Stimulated activated CD8-positive, alpha-beta memory T cell treated with anti-CD3 and anti-CD28 coated beads, Interleukin-15, amount 100 ng/mL, for 1 hour (primary cell): ENCODE measurements around the gene EHD4.

Source experiments
- DNase-seq: peaks from one replicate; pipeline ENCODE4 v3.0.0-alpha.2; 2020; ENCODE audit warnings: low read depth

The EHD4 gene

DNA sequence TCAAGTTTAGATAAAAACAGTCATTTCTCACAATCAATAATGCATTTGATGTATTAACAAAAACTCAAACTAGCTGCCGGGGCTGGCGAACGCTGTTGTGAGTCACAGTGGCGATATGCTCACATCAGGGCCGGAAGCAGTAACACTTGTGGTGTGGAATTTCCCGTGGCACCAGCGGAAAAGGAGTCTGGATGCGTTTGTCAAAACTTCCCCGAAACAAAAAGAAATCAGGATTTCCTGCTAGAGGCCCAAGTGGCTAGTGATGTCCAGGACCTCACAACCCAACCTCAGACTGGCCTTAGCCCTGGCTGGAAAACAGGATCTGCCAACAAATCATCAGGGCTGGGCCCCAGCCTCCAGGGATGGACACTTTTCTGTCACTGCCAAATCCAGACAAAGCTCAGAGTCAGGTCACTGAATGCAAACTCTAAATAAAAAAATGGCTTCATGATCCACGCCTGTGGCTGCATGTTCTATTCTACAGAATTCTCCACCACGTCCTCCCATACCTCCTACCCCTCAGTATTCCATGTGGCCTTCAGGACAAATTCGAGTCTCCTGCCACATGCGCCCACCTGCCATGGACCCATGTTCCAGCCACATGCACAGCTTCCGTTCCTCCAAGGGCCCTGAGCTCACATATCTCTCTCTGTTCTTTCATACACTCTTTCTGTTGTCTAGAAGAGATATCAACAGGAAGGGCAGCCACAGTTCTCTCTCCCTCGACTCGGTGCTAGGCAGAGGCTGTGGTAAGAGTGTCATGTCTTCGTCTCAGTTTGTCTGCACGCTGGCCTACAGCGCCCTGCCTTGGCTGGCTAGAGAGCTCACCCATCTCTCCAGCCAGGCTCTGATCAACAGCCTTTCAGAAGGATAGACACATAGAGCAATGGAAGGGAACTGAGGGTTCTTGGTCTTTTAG is 35.4 kb downstream of the EHD4 start:
- peak; percentile 49 for DNase-seq

DNA sequence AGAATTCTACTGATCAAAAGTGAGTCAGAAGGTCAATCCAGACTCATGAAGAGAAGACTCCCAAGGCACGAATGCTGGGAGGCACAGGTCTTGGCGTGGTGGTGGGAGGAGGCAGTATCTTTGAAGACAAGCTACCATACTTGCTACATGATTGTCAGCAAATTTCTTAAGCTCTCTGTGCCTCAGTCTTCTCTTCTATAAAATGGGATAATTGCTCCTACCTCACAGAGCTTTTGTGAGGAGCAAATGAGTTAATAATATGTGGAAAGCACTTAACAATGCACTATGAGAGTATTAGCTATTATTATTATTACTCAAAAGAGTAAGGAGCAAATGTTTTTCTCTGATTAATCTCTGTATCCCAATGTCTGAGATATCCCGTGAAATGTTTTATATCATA is 36.2 kb downstream of the EHD4 start:
- DNase-seq, result no peak

DNA sequence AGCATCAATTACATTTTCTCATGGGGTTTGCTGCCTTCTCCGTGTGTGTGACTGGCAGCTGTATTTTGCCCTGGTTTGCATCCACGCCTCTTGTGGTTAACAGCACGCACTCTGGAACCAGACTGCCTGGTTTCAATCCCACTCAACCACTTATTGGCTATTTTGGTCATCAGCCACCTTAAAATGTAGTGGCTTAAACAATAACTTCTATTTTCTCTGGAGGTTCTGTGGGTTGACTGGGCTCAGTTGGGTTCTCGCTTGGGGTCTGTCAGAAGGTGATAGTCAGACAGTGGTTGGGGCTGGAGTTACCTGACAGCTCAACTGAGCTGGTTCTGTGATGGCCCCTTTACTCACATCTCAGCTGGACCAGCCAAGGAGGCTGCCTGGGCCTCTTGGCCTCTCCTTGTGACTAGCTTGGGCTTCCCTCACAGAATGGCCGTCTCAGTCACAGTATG is 36.8 kb downstream of the EHD4 start:
- no peak for DNase-seq

DNA sequence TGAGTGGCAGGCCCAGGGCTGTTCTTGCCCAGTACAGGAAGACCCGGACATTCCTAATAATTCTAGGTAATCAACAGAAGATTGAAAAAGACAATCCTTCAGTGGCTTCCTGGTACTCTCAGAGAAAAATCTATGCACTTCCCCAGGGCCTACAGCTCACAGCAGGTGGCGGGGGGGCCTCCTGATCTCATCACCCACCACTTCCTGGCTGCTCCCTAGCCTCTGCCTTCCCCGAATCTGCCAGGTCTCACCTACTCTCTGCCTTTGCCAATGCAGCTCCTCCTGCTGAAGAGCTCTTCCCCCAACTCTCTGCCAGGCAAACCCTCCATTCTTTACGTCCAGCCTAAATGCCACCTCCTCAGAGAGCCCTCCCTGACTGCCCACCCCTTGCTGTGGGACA is 37.5 kb downstream of the EHD4 start:
- peak; percentile 51 for DNase-seq

DNA sequence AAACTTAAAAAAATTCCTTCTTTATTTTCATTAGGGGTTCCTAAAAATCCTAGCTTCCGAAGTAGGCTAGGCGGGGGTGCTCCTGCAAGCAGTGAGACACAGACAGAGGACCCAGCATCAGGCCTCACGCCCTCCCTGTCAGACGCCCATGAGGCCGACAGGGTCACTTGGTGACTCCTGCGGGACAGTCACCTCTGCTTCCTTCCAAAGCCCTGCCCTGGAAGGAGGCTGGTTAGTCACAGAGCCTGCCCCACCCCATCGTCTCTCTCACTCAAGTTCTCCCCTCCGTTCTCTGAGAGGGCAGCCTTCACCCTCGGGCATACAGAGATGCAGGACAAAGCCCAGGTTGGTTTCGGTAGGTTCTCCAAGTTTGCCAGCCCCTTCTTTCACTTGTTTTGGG is 38.6 kb downstream of the EHD4 start:
- DNase-seq, result no peak

DNA sequence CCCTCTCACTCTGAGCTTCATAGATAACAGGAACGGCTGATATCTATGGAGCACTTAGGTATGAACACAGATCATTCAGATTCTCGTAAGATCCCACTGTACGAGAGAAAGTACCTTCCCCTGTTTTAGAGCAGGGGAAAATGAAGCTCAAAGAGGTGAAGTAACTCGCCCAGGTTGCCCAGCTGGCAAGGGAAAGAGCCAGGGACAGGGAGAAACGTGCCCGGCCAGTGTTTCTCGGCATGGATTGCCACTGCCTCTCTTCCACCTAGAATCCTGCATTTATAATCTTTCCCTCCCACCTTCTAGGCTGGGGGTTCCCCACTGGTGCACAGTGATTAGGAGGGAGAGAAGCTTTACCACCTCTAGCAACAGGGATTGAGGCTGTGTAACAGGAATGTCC is 39.0 kb downstream of the EHD4 start:
- DNase-seq, result no peak

DNA sequence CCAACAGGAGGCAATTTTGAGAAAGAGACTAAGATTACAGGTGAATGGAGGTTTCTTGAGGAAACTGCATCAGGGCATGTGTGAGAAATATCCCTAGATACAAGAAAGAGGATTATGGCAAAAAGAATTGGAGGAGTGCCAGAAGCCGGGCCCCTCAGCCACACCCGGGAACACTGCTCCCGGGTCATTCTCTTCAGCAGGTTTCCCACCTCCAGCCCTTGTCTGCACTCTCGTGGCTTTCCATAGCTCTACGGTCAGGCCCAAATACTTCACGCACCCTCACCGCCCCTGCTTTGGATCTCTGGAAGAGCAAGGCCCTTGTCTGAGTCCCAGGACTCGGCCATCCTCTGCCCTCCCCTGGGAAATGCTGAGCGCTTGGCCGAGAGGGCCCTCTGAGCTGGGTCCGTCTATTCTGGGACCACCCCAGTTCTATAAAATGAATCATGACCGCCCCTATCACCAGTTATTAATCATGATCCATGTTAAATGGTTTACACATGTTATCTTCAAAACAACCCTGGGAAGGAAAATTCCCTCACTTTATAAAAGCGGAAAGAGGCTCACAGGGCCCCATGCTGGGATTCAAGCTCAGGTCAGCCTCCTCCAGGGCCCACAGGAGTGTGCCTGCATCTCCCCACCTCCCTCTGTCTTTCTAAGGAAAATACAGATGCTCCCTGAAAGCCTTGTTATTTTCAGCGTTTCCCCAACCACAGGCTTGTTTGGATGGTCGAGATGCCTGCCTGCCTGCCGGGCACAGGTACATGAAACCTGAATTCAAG is 39.7 kb downstream of the EHD4 start:
- DNase-seq, result no peak

DNA sequence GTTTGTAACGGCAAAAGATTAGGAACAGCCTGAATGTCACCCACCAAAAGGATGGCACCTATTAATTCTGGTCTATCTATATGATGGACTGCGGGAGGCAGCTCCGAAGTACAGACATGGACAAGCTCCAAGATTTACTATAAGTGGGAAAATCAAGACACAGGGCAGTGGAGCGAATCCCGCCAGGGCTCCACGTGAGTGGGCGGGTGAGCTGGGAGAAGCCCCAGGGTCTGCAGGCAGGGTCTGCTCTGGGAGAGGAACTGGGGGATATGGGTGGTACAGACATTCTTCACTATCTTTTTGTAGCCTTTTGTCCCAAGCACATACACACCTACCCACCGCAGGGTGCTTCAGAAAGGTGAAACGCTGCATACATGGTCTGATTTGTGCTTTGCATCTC is 40.3 kb downstream of the EHD4 start:
- DNase-seq, result no peak

DNA sequence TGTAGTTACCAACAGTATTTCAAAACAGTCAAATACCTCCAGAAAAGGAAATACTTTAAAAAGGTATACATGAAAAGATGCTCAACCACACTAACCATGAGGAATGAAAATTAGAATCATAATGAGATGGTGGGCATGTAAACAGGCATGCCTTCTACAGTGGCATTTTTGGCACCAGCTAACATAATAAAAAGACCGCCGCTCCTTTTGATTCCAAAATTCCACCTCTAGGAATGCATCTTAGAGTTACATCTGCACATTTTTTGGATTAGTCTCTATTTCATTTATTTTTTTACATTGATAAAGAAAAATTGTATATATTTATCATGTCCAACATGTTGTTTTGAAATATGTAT is 41.5 kb downstream of the EHD4 start:
- DNase-seq, result no peak

DNA sequence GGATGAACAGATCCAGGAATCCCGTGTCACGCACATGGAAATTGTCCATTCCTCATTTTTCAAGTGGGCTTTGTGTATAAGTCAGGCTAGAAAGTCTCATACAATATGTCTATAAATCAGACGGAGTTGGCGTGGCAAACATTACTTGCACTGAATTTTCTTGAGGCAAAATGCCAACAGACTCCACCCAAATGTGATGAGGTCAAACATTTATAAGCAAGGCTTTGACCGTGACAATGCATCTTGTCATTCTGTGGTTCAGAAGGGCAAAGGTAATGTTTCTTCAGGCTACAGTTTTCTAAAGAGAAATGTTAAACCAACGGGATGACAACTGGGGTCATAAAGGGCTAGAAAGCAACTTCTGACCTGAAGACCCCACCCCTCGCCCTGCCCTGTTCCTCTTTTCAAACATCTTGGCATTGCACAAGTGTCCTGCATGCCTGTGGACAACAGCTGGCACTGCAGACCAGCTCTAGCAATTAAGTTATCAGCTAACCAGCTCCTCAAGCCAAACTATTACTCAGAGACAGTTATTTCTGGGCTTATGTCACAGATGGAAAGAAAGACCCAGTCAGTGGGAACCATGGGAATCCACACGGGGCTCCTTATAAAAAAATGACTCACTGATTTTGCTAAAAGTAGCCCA is 42.0 kb downstream of the EHD4 start:
- DNase-seq, result no peak

DNA sequence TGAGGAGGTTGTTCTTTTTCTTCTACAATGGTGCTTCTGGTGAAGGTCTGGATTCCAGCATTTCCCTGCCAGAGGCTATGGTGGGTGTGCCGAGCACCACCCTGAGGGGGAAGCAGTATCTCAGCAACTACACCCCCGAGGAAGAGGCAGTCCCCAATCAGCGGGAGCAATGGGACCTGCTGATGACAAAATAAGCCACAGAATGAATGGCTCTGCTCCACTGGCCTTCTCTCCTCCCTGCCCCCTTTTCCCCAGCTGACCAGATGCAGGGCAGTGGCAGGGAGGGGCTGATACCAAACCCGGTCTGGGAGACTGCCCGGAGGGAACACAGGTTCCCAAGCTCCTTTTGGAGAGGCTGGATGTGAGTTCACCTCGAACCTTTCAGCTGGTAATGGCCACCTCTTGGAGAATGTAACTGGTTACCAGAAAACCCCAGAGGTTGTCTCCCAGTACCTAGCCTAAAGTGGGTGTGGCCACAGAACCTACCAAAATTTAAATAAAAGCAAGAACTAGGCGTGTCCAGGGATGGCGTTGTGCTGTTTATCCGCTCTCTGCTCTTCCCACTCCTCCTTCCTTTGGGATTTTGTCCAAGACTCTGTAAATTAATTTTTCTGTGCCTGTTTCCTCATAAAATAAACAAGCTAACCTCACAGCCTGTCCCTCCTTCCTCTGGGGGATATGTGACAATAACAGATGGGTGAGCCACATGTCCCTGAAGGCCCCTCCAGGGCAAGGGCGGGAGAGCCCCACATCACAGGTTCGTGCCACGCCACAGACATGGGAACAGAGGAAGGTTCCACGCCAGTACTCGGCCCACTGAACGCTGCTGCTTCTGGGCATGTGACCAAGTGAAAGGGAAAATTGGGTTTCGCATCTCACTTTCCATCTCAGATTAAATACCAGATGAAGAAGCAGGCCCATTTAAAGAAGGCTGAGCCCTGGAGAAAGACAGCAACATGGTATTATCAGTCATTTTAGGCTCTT is 43.4 kb downstream of the EHD4 start:
- no peak for DNase-seq

DNA sequence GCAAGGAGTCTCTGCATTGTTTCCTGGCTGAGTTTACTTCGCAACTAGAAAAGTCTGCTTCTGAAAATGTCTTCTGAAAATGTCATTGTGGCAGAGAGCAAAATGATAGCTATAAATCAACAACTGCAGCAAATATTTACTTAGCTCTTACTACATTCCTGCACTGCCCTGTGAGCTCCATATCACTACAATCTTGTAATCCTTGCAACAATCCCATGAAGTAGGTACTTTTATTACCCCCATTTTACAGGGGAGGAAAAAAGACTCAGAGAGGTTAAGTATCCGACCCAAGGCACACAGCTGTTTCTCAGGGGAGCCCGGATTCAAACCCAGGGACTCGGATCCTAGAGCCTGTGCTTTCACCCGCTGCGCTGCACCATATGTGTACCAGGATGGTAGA is 44.3 kb downstream of the EHD4 start:
- no peak for DNase-seq

DNA sequence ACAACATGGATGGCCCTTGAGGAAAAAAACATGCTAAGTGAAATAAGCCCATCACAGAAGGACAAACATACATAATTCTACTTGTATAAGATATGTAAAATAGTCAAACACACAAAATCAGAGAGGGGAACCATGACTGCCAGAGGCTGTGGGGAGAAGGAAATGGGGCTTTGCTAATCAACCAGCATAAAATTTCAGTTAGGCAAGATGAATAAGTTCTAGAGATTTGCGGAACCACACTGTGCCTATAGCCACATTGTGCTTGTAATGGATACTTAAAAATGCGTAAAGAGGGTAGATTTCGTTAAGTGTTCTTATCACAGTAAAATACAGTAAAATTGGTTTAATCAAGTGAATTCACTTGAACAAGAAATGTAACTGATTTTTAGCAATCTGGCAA is 44.8 kb downstream of the EHD4 start:
- DNase-seq, result no peak

DNA sequence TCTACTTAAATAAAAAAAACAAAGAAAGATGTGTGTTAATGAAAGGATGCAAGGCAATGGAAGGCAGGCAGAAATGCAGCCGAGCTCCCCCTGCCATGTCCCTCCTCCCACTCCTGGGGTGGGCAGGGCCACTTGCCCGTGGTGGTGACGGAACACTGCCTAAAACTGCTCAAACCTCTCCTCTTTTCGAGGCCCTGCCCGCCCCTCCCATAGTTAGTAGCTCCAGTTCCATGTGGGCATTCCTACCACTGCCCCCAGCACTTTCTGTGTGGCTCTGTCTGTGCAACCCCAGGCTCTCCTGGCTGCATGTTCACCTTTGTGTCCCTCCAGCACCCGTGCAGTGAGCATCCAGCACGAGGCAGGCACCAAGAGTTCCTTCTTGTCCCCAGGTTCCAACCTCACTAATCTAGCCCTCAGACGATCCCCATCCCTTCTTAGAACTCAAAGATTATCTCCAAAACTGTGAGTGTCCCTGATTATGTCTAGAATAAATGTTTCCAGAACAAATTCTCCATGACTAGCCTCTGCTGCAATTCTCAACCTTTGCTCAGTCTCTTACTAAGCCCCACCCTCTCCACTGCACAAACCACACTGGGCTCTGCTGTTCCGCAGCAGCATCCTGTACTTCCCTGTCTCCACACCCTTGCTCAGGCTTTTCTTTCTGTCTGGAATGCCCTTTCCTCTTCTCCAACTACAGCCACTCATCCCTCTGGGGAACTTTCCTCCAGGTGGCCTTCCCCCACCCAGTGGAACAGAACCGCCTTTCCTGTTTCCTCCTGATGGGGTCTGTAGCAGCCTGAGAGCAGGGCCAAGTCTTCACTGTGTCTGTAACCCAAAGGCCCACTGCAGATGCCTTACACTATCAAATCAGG is 45.9 kb downstream of the EHD4 start:
- DNase-seq, result no peak

DNA sequence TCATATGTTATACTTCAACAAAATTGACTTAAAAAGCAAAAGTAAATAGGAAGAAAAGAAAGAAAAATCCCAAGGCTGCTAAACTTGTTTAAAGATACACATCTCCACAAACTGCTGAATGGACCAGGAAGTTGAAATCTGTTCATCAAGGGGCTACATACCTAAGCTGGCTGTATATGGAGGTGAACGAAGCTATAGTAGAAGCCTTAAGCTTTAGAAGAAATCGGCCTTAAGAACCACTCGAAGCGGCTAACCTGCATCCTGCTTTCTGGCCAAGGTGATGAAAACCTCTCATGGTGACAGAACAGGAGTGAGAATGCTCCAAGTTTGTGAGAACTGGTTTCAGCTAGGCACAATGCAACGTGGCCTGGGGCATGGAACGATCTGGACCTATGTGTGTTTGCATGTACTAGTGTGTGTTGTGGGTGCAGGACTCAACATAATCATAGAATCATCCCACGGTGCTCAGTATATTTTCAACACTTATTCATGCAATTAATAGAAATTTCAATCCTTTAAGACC is 47.2 kb downstream of the EHD4 start:
- DNase-seq, result no peak

DNA sequence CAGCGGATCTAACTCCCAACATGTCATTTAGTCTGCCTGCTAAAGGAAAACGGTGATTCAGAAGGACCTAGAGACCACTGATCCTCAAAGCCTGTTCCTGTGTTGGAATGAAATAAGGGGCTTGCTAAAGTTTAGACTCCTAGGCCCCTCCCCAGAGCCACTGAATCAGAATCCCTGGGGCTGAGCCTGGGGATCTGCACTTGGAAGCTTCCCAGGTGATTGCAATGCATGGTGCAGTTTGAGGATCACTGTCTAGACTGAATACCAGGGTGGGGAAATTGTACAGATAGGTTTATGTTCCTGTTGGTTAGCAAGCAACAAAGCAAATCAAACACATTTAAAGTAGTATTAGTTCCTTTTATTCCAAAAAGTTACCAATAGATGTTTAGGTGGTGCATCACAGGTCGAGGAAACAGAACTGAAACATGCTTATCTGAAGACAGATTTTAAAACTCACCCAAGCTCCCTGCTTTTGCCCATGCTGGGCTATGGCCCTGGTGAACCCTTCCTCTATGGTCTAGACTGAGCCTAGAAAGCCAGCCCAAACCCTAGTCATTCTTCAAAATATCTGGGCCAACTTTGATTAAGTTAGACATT is 48.9 kb downstream of the EHD4 start:
- no peak for DNase-seq

DNA sequence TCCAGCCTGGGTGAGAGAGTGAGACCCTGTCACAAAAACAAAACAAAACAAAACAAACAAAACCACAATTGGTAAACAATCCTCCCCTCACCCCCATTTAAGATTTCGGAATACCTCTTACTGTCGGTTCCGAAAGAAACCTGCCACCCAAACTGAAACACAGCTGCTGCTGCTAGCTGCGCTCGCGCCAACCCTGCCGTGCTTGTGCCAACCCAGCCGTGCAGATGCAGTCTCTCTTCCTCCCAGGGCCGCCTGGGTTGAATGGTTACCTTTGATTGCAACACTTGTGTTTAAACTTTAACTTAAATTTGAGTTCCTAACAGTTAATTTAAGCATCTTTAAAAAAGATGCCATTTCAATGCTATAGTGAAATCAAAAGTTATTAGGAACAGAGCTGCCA is 50.0 kb downstream of the EHD4 start:
- no peak for DNase-seq

DNA sequence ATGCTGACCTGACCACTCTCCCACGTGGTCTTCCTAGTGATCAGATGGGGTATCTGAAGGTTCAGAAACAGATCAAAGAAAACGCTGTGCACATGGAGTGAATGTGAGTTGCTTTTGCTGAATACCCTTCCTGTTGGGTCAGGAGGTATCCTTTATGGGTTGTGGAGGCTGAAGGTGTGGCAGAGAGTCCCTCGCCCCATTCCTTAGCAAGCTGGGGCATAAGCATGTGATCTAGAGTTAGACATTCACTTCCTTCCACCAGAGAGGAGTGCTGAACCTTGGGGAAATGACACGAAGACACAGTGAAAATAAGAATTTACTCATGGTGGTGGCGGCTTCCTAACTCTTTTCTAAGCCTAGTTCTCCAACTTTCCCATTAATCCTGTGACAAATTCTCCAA is 50.7 kb downstream of the EHD4 start:
- no peak for DNase-seq

DNA sequence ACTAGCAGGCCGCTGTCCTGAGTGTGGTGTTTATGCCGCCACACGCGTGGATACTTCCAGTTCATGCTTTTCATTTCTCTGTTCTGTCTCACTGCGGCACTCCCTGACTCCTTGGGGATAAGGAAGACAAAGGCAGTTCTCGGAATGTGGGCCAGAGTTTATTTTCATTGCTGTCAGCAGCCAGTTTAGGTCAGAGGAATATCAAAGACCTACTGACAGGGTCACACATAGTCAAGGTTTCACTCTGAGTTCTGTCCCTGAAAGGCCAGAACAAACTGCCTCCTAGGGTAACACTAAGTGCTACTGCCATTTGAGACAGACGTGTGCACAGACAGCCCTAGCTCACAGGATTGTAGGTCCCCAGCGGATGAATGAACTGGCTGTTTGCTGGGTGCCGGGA is 51.2 kb downstream of the EHD4 start:
- DNase-seq, result no peak

DNA sequence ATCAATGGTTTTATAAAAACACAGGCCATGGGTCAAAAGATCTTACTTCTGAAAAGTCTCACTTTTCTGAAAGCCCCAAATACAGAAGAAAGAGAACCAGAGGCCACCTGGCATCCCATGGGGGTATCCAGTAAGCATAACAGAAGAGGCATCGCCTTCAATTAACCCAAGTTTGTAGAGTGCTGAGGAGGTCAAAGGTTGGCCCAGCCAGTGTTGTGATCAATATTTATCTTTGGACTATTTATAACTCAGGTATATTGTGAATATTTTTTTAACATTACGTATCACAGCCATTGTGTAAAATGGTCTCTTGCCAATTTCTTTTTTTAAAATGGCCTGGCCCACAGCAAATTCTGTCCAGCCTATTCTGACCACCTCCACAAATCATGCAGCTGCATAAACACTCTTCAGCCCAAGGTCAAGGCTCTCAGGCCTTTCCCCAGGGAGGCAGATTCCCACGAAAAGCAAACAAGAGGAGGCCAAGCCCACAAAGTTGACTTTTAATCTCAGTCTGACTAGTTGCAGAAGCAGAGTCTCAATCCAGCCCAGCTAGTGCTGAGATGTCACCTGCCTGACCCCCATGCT is 52.3 kb downstream of the EHD4 start:
- no peak for DNase-seq
